ES-I3 (cell line): ENCODE data around the gene TNFRSF25.
A peak's percentile ranks its signal among the peaks of the same experiment; 100 is the strongest.

Experiments used
- H3K36me3 ChIP-seq: 2 replicates; pipeline ENCODE4 v1.6.1; 2013; ENCODE audit warnings: mild to moderate bottlenecking, low read length, control low read depth, moderate library complexity; ENCODE audit not compliant: insufficient read depth
- H3K4me1 ChIP-seq: 2 replicates; pipeline ENCODE4 v1.6.1; 2013; ENCODE audit warnings: mild to moderate bottlenecking, control low read depth, low read length; ENCODE audit not compliant: insufficient read depth
- H3K9ac ChIP-seq: 2 replicates; pipeline ENCODE4 v1.6.1; 2013; ENCODE audit warnings: low read depth, mild to moderate bottlenecking, low read length, moderate library complexity
- H3K9me3 ChIP-seq: 2 replicates; pipeline ENCODE4 v1.6.1; 2013; ENCODE audit warnings: mild to moderate bottlenecking, low read length, moderate library complexity; ENCODE audit not compliant: control insufficient read depth, insufficient read depth

The TNFRSF25 gene

GRCh38 chr1:6472391-6472790 is 6.4 kb upstream of the TNFRSF25 start:
- H3K36me3 ChIP-seq, result no peaks in the 10 kb centered on the region; the same call in 1 of the 2 replicates
- no peak overlapping the region for H3K9ac ChIP-seq
- H3K9me3 ChIP-seq, result no peaks in the 10 kb centered on the region
- peaks cover 9% of the 10 kb centered on the region; the same call in 1 of the 2 replicates for H3K4me1 ChIP-seq

- Histone ChIP-seq H3K36me3 (no peaks in the 10 kb centered on the region; the same call in 1 of the 2 replicates), H3K4me1 (peaks cover 5% of the 10 kb centered on the region; the same call in 1 of the 2 replicates), H3K9me3 (no peaks in the 10 kb centered on the region), H3K9ac (no peak overlapping the region)
These were observed 6.0 kb upstream of the TNFRSF25 start for GRCh38 chr1:6471970-6472368.

GRCh38 chr1:6471086-6471969 is 5.4 kb upstream of the TNFRSF25 start:
- H3K4me1 ChIP-seq, result no peaks in the 10 kb centered on the region; the same call in 1 of the 2 replicates
- no peaks in the 10 kb centered on the region; the same call in 1 of the 2 replicates for H3K36me3 ChIP-seq
- H3K9ac ChIP-seq, result no peak overlapping the region
- H3K9me3 ChIP-seq, result no peaks in the 10 kb centered on the region

GRCh38 chr1:6470132-6471085 is 4.4 kb upstream of the TNFRSF25 start:
- H3K36me3 ChIP-seq, result no peaks in the 10 kb centered on the region; the same call in 1 of the 2 replicates
- H3K4me1 ChIP-seq, result no peaks in the 10 kb centered on the region; the same call in 1 of the 2 replicates
- no peaks in the 10 kb centered on the region for H3K9me3 ChIP-seq
- no peak overlapping the region for H3K9ac ChIP-seq

- Histone ChIP-seq H3K4me1 (no peaks in the 10 kb centered on the region), H3K36me3 (no peaks in the 10 kb centered on the region; the same call in 1 of the 2 replicates), H3K9me3 (no peaks in the 10 kb centered on the region), H3K9ac (no peak overlapping the region)
These were observed 2.9 kb upstream of the TNFRSF25 start for GRCh38 chr1:6468729-6469461.

- H3K9me3 ChIP-seq, result no peaks in the 10 kb centered on the region
- no peak overlapping the region for H3K9ac ChIP-seq
- H3K4me1 ChIP-seq, result no peaks in the 10 kb centered on the region
- H3K36me3 ChIP-seq, result no peaks in the 10 kb centered on the region; the same call in 1 of the 2 replicates
These were observed 2.0 kb upstream of the TNFRSF25 start for GRCh38 chr1:6467744-6468688.

- Histone ChIP-seq H3K36me3 (no peaks in the 10 kb centered on the region; the same call in 1 of the 2 replicates), H3K9ac (no peak overlapping the region), H3K9me3 (no peaks in the 10 kb centered on the region), H3K4me1 (no peaks in the 10 kb centered on the region)
These were observed 1.3 kb upstream of the TNFRSF25 start for GRCh38 chr1:6467224-6467623.

GRCh38 chr1:6466751-6467150 is 778 bp upstream of the TNFRSF25 start:
- no peaks in the 10 kb centered on the region; the same call in 1 of the 2 replicates for H3K36me3 ChIP-seq
- no peaks in the 10 kb centered on the region for H3K9me3 ChIP-seq
- no peak overlapping the region for H3K9ac ChIP-seq
- H3K4me1 ChIP-seq, result no peaks in the 10 kb centered on the region

- no peaks in the 10 kb centered on the region for H3K4me1 ChIP-seq
- no peaks in the 10 kb centered on the region; the same call in 1 of the 2 replicates for H3K36me3 ChIP-seq
- no peaks in the 10 kb centered on the region for H3K9me3 ChIP-seq
- H3K9ac ChIP-seq, result peak overlapping the region; percentile 39; the same call in 1 of the 2 replicates
These were observed 440 bp downstream of the TNFRSF25 start for GRCh38 chr1:6465461-6466005.

- Histone ChIP-seq H3K4me1 (no peaks in the 10 kb centered on the region), H3K36me3 (no peaks in the 10 kb centered on the region; the same call in 1 of the 2 replicates), H3K9ac (no peak overlapping the region), H3K9me3 (no peaks in the 10 kb centered on the region)
These were observed 1.1 kb downstream of the TNFRSF25 start for GRCh38 chr1:6464915-6465314.

- H3K36me3 ChIP-seq, result no peaks in the 10 kb centered on the region; the same call in 1 of the 2 replicates
- H3K9me3 ChIP-seq, result no peaks in the 10 kb centered on the region
- peaks cover 1% of the 10 kb centered on the region; the same call in 1 of the 2 replicates for H3K4me1 ChIP-seq
- H3K9ac ChIP-seq, result no peak overlapping the region
These were observed 1.5 kb downstream of the TNFRSF25 start for GRCh38 chr1:6464514-6464836.

GRCh38 chr1:6463120-6463412 is 2.9 kb downstream of the TNFRSF25 start:
- H3K9ac ChIP-seq, result no peak overlapping the region
- H3K36me3 ChIP-seq, result no peaks in the 10 kb centered on the region; the same call in 1 of the 2 replicates
- no peaks in the 10 kb centered on the region for H3K9me3 ChIP-seq
- H3K4me1 ChIP-seq, result peaks cover 3% of the 10 kb centered on the region; the same call in 1 of the 2 replicates
